Kasumi-1 (cell line): ENCODE data around the gene FKBP3.
"Not testable (repeated sequence)": the region's sequence is repeated elsewhere in the genome, so short reads cannot be mapped to it uniquely, and the experiment has no call there.

ENCODE experiments used
- DNase-seq, 2 experiments: peaks; one replicate each; lab custom pipeline; 2025; lab: John Stamatoyannopoulos, UW

FKBP3 gene

GRCh38 chr14:45112896-45113781 is 21.1 kb downstream of the FKBP3 start:
- DNase-seq: no peak

- no peak for DNase-seq
Measured at GRCh38 chr14:45104561-45104960, 29.7 kb downstream of the FKBP3 start.

DNA sequence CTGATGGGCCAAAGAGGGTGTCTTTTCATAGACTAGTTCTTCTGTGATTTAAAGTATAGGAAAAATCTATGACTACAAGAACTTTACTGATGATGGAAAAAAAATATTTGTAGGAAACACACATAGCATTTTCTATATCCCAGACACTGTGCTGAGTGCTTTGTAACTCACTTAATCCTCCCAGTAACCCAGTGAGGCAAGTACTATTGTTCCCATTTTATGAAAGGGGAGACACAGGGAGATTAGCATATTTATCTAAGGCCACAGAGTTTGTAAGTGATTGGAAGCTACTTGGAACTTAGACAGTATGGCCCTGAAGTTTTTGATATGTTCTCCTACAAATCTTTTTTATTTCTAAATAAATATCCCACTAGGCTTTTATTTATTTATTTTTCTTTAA is 30.5 kb downstream of the FKBP3 start:
- no peak for DNase-seq

- no peak for DNase-seq
Measured at GRCh38 chr14:45096218-45096617, 38.1 kb downstream of the FKBP3 start.

- no peak for DNase-seq
Measured at GRCh38 chr14:45095143-45095542, 39.1 kb downstream of the FKBP3 start.

- no peak for DNase-seq
Measured at GRCh38 chr14:45094275-45094674, 40.0 kb downstream of the FKBP3 start.

- no peak for DNase-seq
Measured at GRCh38 chr14:45091710-45092109, 42.6 kb downstream of the FKBP3 start.

- DNase-seq: no peak
Measured at GRCh38 chr14:45089813-45090212, 44.5 kb downstream of the FKBP3 start.

GRCh38 chr14:45084946-45085346 is 49.3 kb downstream of the FKBP3 start:
- DNase-seq: peak; percentile 19 to 49

GRCh38 chr14:45083976-45084722 is 50.1 kb downstream of the FKBP3 start, which contains the start of gene PRPF39:
TSS of gene PRPF39 (plus strand) at chr14:45084116. CDS start at chr14:45095240, 11,124 bp downstream.
- DNase-seq: peak; percentile 87 to 88

GRCh38 chr14:45083617-45083975 is 50.7 kb downstream of the FKBP3 start:
- no peak for DNase-seq

DNA sequence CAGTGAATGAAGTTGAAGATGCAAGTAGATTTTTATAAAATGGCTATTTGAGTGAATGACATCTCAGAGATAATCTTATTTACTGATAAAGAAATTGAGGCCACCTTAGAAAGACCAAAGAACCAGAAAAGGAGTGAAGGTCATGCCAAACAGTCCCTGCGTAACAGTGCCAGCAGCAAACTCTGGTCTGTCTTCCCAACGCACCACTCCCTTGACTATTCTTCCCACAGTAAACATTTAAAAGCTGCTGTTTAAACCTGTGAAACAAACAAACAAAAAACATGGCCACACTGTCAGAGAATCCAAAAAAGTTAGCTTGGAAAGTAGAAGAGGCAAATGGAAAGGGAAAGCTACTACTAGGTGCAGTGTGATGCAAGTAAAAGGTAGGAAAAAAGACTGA is 51.9 kb downstream of the FKBP3 start:
- DNase-seq: no peak

- DNase-seq: not testable (repeated sequence)
Measured at GRCh38 chr14:45081096-45081495, 53.2 kb downstream of the FKBP3 start.

DNA sequence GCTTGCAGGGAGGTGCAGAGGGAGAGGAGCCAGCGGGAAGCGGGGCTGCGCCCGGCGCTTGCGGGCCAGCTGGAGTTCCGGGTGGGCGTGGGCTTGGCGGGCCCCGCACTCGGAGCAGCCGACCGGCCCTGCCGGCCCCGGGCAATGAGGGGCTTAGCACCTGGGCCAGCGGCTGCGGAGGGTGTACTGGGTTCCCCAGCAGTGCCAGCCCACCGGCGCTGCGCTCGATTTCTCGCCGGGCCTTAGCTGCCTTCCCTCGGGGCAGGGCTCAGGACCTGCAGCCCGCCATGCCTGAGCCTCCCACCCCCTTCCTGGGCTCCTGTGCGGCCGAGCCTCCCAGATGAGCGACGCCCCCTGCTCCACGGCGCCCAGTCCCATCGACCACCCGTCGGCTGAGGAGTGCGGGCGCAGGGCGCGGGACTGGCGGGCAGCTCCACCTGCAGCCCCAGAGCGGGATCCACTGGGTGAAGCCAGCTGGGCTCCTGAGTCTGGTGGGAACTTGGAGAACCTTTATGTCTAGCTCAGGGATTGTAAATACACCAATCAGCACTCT is 53.8 kb downstream of the FKBP3 start:
- not testable (repeated sequence) for DNase-seq

GRCh38 chr14:45078323-45078722 is 56.0 kb downstream of the FKBP3 start:
- DNase-seq: no peak

DNA sequence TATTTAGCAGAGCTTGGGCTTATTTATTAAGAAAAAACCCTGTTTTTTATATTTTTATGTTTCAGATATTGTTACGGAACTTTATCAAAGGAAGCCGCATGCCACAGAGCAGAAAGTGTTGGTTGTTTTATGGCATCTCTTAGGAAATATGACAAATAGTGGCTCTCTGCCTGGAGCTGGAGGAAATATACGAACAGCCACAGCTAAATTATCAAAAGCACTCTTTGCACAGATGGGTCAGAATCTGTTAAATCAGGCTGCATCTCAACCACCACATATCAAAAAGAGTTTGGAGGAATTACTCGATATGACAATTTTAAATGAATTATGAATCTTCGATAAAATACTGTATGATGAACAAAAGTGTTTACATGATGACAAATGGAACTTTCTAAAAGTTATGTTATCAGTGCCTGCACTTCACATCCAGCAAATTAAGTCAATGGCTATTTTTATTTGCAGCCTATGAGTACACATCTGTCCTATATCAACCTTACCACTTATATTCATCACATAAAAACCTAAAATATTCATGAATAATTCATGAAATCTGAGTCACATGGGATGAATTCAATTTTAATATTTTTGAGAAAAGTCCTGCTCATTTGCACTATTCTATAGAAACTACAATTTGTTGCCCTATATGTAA is 60.9 kb downstream of the FKBP3 start:
- no peak for DNase-seq

- no peak for DNase-seq
Measured at GRCh38 chr14:45072126-45072525, 62.2 kb downstream of the FKBP3 start.

- DNase-seq: no peak
Measured at GRCh38 chr14:45070215-45070614, 64.1 kb downstream of the FKBP3 start.

DNA sequence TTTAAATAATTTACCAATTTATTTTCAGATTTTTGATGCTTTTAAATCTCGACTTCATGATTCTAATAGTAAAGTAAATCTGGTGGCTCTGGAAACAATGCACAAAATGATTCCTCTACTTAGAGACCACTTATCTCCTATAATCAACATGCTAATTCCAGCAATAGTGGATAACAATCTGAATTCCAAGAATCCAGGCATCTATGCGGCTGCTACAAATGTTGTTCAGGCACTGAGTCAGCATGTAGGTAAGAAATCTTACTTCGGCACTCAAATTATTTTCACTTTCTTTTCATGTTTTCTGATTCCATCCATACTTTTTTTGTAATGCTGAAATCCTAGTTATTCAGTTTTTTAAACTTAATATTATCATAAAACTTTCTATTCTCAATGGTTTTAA is 65.9 kb downstream of the FKBP3 start:
- no peak for DNase-seq

GRCh38 chr14:45066667-45067066 is 67.6 kb downstream of the FKBP3 start:
- DNase-seq: no peak

- no peak for DNase-seq
Measured at GRCh38 chr14:45065956-45066355, 68.3 kb downstream of the FKBP3 start.
